HG02610 (cell line): Measurements from ENCODE around the gene NETO1.

Experiments used
- ATAC-seq: cut with Tn5 transposase; IDR thresholded peaks from one replicate; pipeline ENCODE4 v1.9.1; 2021; ENCODE audit warnings: mild to moderate bottlenecking, moderate library complexity; ENCODE audit not compliant: unreplicated experiment

NETO1 gene

DNA sequence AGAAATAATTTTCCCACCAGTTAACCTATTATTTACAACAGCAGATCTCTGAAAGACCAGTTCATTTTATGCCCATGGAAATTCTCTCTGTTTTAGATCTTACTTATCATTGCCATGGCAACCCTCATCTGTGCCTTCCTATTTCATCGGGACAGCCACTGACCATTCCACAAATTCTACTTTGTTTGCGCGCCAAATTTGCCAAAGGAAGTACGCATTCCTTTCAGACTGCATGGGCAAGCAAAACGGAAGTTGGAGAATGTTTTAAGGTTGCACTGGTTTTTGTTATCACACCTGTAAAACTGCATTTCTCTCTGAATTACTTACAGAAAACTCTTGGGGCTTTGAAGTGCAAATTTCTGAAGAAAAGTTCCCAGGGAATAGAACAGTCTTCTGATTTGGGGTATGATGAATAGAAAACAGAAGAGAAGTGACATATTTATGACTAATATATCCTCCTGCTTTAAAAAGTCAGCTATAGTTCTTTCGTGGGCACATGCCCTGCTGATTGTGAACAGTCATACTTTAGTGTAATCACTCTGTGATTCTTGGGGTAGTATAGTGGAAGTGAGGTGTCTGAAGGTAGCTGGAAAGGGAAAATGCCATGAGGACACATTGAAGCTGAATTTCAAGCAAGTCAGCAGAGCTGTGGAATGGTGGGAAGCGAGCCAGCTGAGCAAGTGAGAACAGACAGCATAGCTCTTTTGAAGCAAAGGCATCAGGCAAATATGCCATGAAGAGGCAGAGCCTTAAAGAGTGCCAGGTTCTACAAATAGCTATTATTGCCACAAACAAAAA, 20.9 kb downstream of the NETO1 start:
- ATAC-seq, result no peak

DNA sequence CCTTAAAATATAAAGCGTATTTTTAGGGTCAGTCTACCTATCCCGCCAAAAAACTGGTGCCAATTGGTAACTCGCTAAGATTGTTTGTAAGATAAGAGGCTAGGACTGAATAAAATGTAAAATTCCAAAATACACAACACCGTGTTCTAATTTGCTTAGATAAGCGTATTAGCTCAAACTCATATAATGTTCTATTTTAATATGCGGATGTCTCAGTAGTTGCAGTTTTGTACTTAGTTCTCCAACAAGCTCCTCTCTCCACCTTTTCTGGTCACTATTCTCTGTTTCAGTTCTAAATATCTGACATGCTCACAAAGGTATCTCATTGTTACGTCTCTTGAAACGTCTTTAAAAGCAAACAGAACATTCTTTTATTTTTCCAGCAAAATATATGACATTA, 24.0 kb downstream of the NETO1 start:
- ATAC-seq, result no peak

DNA sequence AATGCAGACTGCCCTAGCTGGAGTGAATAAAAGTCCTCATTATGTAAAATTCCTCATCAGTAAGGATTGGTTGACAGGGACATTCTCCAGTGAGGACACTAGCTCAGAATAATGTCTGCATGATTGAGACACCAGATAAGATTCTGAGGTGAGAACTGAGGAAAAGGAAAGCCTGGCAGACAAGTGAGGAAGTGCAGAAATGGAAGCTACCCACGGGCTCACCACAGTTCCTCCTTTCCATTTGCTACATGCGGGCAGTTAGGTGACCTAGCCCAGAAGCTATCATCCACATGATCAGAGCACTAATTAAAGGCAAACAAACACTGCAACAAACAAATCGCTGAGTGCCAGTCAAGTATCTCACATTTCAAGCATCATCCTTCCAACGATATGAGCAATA, 27.7 kb downstream of the NETO1 start:
- ATAC-seq, result no peak

DNA sequence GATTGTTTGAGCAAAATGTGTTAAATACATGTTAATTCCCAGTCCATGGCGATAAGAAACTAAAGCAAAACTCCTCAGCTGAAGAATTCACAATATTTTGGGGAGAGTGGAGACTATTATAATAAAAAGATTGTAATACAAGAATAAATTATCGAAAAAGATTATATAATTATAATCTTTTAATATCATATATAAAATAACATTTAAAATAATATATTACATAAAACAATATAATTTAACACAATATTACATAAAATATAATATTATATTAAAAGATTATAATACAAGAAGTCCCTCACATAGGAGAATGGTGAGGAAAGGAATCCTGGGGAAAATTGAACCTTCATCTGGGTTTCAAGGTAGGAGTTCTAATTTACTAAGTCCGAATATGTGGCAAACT, 33.1 kb downstream of the NETO1 start:
- no peak for ATAC-seq

DNA sequence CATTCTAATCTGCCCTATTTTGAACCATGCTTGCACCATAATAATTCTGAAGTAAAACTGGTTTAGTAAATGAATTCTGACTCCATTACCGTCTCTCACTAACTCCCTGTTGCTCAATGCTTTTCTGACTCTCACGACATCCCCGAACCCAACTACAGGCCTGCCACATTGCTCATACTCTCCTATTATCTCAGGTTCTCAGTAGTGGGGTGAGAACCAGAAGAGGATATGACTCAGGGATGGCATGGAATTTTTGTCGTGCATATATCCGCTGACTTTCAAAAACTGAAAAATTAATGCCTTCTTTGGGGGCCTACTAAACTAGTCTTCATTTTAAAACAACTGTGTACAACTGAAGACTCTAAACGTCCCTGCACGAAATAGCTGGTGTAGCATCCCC, 34.3 kb downstream of the NETO1 start:
- ATAC-seq, result no peak

DNA sequence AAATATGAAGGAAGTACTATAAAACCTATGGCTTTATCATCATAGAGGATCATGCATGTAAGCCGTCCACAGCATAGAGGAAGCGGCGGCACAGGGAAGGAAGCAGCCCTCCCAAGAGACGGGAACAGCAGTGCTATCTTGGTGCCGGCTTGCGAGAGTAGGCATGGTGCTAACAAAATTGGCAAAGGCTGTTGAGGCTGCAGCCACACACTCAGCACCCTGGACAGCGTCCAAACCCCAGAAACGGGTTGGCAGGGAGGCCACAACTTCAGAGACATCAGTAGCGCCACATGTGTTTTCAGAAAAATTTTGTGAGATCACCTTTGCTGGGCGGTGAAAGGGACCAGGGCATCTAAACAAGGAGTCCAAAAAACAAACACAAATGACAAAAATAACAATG, 37.7 kb downstream of the NETO1 start:
- no peak for ATAC-seq

DNA sequence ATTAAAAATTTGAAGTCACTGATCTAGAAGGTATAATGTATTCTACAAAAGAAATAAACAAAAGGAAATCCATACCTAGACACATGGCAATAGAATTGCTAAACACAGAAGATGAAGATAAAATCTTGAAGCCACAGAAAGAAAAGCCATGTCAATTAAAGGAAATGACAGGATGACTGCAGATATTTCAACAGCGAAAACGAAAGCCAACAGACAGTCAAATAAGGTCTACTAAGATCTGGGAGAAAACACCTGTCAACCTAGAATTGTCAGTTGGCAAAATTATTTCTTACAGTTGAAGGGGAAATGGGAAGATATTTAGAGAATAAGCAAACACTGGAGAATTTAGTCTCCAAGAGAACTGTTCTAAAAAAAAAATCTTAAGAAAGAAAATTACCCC, 39.2 kb downstream of the NETO1 start:
- ATAC-seq, result no peak

DNA sequence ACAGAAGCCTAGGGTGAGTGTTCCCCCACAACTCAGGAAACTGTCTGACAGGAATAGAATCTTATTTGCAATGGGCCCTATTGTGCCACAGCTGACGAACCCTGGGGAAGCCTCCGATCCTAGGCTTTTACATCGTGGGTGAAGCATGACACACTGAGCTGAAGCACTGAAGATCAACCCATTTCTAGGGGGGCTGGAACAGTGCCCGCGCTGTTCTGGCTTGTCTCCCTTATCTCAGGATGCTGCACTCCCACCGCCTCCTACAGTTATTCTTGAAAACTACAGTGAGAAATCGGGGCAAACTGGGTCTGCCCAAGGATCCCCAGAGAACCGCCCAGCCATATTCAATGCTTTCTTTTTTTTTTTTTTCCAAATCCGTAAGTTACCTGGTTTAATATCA, 41.1 kb downstream of the NETO1 start:
- ATAC-seq, result no peak

DNA sequence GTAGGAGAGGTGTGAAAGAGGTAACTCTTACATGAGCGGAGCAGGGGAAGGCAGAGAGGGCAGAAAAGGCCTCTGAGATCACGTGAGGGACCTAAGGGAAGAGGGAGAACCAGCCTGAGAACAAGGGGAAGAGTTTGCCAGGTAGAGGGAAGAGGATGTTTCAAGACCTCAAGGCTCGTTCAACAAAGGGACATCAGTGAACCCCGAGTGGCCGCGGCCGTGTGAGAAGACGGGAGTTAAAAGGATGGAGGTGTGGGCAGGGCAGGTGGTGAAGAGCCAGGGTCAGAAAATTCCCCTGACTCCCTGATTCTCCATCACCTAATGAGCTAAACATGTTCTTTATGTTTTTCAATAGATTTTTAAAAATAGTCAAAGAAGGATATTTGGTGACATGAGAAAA, 44.4 kb downstream of the NETO1 start:
- no peak for ATAC-seq

DNA sequence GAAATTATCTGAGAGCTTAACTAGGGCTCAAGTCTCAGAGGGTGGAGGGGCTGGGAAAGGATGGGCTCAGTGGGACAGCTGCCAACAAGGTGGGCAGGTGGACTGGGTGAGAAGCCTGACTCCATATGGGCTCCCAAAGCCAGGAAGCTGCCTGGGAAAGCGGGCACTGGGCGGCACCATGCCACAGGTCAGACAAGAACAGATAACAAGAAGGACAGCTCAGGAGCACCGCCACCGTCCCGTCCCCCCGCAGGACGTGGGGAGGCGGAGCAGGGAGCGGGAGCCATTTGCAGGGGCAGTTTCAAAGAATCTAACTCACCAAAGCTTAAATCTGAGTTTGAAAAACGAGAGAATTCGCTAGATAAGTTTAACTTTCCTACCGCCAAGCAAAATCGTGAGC, 45.6 kb downstream of the NETO1 start:
- no peak for ATAC-seq

DNA sequence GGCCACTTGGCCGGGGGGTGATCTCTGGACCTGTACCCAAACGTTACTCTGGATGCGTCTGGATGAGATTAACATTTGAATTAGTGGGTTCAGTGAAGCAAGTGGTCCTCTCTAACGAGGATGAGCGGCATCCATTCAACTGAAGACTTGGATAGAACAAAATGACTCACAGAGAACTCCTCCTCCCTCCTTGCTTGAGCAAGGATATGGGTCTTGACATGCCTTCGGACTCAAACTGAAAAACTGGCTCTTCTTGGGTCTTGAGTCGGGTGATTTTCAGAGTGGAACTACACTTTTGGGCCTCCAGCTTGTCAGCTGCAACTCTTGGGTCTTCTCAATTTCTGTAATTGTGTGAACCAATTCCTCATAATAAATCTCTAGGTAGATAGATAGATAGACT, 47.2 kb downstream of the NETO1 start:
- no peak for ATAC-seq

DNA sequence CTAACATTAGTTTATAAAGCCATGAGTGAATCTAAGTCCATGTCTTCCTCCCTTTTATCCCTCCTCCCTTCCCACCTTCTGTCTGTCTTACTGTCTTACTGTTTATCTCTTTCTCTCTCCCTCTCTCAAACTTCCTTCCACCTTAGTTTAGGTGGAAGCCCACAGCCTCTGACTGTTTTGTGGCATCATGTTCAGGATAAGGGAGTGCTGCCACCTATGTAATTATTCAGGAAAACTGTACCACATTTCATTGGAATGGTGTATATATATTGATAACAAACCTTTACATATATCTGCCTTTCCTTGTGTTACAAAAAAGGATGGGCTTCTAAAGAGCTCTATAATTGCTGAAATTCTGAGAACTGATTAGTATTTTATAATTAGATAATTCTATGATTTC, 48.7 kb downstream of the NETO1 start:
- no peak for ATAC-seq

DNA sequence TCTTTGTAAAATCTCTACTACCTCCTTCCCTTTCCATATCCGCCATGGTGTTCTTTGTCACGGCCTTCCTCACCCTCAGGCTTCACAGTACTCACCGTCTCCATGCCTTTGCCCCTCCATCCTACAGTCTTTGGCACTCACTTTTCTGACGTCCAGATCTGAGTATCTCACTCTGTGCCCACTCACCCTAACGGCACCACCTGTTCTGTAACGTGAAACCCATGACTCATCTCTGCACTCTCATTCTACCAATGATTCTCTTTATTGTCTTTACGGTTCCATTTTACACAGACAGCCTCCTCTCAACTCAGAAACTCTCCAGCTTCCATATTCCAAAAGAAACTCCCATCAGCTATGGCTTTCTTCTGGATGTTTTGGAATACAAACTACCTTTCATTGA, 56.7 kb downstream of the NETO1 start:
- ATAC-seq, result no peak

DNA sequence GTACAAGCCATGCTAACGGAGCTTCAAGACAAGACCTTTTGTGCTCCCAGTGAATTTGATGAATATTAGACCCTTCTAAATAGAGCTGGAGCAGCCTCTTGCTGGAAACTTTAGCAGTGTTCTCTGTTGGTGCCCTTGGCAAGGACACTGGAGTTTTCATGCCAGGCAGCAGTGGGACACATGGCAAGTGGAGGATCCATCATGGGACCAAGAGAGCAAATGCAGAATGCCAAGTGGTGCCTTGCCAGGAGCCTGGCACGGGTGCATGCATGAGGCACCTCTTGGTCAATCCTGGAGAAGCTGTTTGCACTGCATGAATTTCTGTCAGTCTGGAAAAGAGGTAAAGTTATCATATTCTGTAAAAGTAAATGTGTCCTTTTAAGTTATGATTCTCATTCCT, 59.1 kb downstream of the NETO1 start:
- ATAC-seq, result no peak

DNA sequence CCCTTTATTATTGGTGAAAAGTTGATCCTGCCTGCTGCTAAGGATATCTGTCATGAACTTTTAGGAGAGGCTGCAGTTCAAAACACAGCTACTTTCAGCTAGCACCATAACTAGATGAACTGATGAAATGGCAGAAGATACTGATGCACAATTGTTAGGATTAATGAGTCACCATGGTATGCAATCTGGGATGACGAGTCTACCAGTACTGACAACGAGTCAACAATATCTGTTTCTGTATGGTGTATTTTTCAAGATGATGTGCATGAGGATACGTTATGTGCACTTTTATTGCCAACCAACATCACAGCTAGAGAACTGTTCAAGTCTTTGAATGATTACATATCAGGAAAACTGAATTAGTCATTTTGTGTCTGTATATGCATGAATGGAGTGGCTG, 68.7 kb downstream of the NETO1 start:
- ATAC-seq, result no peak

DNA sequence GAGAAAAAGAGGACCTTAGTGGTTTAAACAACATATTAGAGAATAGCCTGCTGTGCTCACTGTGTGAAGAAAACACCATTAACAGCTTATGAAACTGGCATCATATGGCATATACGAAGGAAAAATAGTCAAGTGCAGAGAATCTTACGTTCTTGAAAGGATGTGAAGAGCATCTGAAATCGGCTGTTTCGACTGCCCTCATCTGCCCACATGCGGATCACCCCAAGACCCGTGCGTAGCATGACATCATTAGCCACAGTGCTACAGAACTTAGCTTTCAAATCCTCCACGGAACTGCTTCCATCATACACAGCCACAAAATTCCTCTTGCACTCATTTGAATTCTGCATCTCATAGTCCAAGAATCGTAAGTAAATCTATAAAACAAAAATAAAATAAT, 84.3 kb downstream of the NETO1 start:
- no peak for ATAC-seq

DNA sequence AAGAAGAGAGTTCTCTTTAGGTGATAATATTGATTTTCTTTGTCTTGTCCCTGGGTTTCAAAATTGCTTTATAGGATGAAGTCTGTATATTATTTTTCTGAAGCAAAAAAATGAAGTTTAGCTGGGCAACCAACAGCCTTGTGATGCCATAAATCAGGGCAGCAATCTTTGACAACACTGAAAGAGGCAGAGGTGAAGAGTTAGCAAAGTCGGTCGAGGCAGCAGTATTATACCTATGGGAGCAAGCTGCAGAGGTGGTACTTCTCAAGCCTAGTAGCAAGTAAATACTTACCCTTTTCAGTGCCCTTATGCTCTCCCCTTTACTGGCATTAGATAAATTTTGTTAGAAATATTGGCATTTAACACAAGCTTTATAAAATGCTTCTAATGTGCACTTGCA, 92.9 kb downstream of the NETO1 start:
- ATAC-seq, result no peak

DNA sequence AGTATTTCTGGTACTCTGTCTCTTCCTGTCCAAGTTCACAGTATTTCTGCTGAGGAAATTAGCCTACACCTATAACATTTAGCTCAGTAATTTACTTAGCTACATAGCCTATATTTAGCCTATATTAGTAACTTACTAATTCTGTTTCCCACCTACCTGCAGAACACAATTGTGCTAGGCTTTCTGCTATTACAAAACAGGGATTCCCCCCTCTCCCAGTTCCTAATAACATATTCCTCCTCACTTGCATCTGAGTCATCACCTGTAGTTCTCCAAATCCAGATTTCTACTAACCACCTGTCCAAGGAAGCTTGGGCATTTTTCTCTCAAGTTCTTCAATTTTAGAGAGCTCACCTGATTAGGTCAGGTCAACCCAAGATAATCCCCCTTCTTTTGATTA, 94.9 kb downstream of the NETO1 start:
- ATAC-seq, result no peak

DNA sequence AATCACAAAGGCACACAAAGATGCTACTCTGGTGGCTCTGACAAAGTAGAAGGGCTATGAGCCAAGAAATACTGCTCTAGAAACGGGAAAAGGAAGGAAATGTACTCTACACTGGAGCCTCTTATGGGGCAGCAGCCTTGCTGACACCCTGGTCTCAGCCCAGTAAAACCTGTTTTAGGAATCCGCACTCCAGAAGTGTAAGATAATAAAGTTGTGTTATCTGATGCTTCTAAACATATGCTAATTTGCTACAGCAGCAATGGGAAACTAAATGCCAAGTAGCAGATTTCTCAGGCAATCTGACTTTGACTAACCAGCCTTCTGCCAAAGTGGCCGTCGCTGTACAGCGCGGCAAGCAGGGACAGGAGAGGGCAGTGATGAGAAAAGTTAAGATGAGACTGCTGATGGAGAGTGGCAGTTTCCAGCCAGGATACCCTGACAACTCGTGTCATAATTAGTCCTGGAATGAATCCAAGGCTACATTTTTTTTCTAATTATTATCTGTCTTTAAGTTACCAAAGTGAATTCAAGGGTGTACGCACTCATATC, 99.0 kb downstream of the NETO1 start:
- no peak for ATAC-seq

DNA sequence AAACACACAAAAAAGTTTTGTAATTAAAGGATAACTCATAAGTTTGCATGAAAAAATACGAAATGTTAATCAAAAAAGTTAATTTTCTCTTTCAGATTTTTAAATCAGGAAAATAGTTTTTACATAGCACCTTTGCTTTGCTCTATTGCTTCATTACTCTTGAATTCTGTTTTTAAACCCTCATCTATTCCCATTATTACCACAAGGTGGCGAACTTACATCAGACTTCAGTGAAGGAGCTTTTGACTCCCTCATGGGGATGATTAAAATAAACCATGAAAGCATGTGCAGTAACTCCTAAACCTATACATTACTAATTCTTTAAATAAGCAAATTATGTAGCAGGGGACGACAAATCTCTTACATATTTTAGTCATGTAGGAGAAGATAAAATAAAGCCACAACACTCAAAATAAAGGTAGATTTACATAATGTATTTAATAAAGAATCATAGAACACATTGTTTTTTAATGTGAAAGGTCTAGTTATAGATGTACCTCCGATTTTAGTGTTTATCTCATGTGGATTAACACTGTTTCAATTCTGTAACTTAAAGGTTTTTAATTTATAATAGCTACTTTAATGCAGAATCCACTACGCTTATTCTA, 105.2 kb downstream of the NETO1 start:
- ATAC-seq, result peak; percentile 82

DNA sequence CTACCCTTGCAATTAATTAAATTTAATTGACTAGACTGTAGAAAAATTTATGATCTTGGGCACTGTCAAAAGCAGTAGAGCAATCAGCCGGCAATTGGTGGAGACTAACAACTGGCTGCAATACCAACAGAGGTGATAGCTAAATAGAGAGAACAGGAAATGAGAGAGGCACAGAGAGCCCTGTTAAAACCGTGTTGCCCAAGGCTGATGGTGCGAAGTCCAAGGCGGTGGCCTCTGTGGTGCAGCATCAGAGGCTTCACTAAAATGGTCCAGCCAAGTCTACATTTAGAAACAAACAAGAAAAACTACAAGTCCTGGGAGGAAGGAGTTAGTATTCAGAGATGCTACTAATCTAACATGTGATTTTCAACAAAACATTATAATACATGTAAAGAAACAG, 115.6 kb downstream of the NETO1 start:
- no peak for ATAC-seq

DNA sequence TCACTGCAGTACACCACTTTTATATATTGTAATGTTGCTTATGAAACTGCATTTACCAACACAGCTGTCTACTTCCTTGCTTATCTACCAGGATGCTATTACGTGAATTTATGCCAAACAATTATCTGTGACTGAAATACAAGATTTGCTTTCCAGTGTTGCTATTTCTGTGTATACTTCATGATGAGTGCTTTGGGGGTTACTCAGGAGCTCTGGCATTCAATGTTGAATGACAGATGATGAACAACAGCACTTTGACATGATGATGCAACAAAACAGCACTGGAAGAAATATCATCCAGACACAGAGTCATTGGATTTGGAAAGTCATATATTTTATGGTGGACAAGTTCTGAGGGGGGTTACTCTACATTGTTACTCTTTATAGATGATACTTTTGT, 125.8 kb downstream of the NETO1 start:
- no peak for ATAC-seq

DNA sequence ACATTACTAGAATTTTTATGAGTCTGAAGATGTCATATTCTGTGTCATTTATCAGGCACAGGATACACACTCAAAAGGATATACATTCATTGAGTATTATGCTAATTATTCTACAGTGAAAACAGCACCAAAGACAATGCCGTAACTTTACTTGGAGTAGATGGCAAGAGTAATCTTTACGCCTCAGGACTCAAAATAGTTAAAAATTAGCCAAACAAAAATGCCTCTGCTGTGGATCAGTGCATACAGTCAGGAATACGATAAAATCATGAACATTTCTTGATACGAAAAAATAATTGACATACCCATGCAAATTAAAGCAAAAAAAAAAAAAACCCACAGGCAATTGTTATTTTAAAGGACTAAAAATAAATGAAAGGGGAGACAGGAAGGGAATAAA, 129.7 kb downstream of the NETO1 start:
- no peak for ATAC-seq
